Peyer's patch (tissue), 4 donors: ENCODE measurements around the gene KLRC4. TPM values are rescaled to one million over a fixed set of nuclear protein-coding genes. Genes with fewer than 3 reads are reported as not detected.
"Not testable (repeated sequence)": the region's sequence is repeated elsewhere in the genome, so short reads cannot be mapped to it uniquely, and the experiment has no call there.

Source experiments
- DNase-seq, 3 donors: peaks; one replicate each; pipeline ENCODE4 v3.0.0-alpha.2; 2017 to 2019
- H3K27ac ChIP-seq, 4 donors: fragments of 200-600 bp; sonication (generic); one replicate each; pipeline ENCODE4 v1.5.1; 2016 to 2019
- H3K27me3 ChIP-seq, 2 donors: fragments of 200-600 bp; sonication (generic); one replicate each; pipeline ENCODE4 v1.5.1; 2019
- H3K36me3 ChIP-seq, 3 donors: fragments of 200-600 bp; sonication (generic); one replicate each; pipeline ENCODE4 v1.5.1; 2016 to 2019
- H3K4me1 ChIP-seq, 4 donors: fragments of 200-600 bp; sonication (generic); one replicate each; pipeline ENCODE4 v1.5.1; 2016 to 2019
- H3K4me3 ChIP-seq, 4 donors: fragments of 200-600 bp; sonication (generic); 1 replicate in 3 of 4; 2 replicates in 1 of 4; pipeline ENCODE4 v1.5.1; 2016 to 2019; ENCODE audit warnings: mild to moderate bottlenecking in 1 of 4
- H3K9me3 ChIP-seq, 4 donors: fragments of 200-600 bp; sonication (generic); one replicate each; pipeline ENCODE4 v1.5.1; 2016 to 2019; ENCODE audit warnings: mild to moderate bottlenecking in 1 of 4
- CTCF ChIP-seq, 6 experiments: fragments of 450-650 bp in 4 of 6; fragments of 200-600 bp in 2 of 6; sonication (generic) in 1 of 6; IDR thresholded peaks; one replicate each; pipeline ENCODE4 v1.5.1; 2017 to 2019; ENCODE audit warnings: antibody characterized with exemption in 6 of 6, mild to moderate bottlenecking in 3 of 6, moderate library complexity in 1 of 6
- POLR2A ChIP-seq, 2 donors: fragments of 450-650 bp; IDR thresholded peaks; one replicate each; pipeline ENCODE4 v1.5.1; 2017; ENCODE audit warnings: antibody characterized with exemption in 2 of 2, mild to moderate bottlenecking in 2 of 2, moderate library complexity in 2 of 2
- total RNA-seq, 4 donors: library from RNA; depleted of rRNA; stranded (reverse); fragments of >200 nt; gene quantifications; one replicate each; pipeline ENCODE4 v1.1.0, GENCODE V29; 2016

The KLRC4 gene
- total RNA-seq, 4 donors from 2014 or later, result 2.1 to 5.8 (median 5.6) TPM; not detected in 1

GRCh38 chr12:10448236-10448635 lies 38.7 kb upstream of the KLRC4 start:
- no peaks in the 10 kb centered on the region for H3K9me3 ChIP-seq
- H3K4me3 ChIP-seq, result no peak overlapping the region
- no peaks in the 10 kb centered on the region for H3K36me3 ChIP-seq
- no peak overlapping the region for H3K27ac ChIP-seq
- no peaks in the 10 kb centered on the region for H3K27me3 ChIP-seq
- TF ChIP-seq POLR2A (IDR thresholded peaks at IDR 0.05) (no peak), CTCF (IDR thresholded peaks at IDR 0.05) (no peak)
- DNase-seq, result no peak
- no peaks in the 10 kb centered on the region for H3K4me1 ChIP-seq

GRCh38 chr12:10446052-10446451 lies 36.5 kb upstream of the KLRC4 start:
- not testable (repeated sequence) for H3K4me3 ChIP-seq, DNase-seq, H3K9me3 ChIP-seq, H3K36me3 ChIP-seq, H3K27me3 ChIP-seq, H3K27ac ChIP-seq, H3K4me1 ChIP-seq

- not testable (repeated sequence) for H3K27me3 ChIP-seq, DNase-seq, H3K27ac ChIP-seq, H3K36me3 ChIP-seq, H3K9me3 ChIP-seq, H3K4me1 ChIP-seq, H3K4me3 ChIP-seq
Observed at GRCh38 chr12:10441144-10441543, 31.6 kb upstream of the KLRC4 start.

GRCh38 chr12:10439608-10440274 lies 30.2 kb upstream of the KLRC4 start:
- not testable (repeated sequence) for H3K4me3 ChIP-seq, H3K9me3 ChIP-seq, H3K27me3 ChIP-seq, H3K27ac ChIP-seq, H3K4me1 ChIP-seq, H3K36me3 ChIP-seq, DNase-seq

- not testable (repeated sequence) for H3K9me3 ChIP-seq, H3K4me3 ChIP-seq, DNase-seq, H3K4me1 ChIP-seq, H3K27ac ChIP-seq, H3K27me3 ChIP-seq, H3K36me3 ChIP-seq
Observed at GRCh38 chr12:10437601-10438000, 28.0 kb upstream of the KLRC4 start.

- not testable (repeated sequence) for H3K4me3 ChIP-seq, H3K27ac ChIP-seq, H3K9me3 ChIP-seq, H3K27me3 ChIP-seq, H3K4me1 ChIP-seq, DNase-seq, H3K36me3 ChIP-seq
Observed at GRCh38 chr12:10435816-10436215, 26.3 kb upstream of the KLRC4 start, which contains the start of gene KLRC2. Gene KLRC2, minus strand, starts transcription at chr12:10436010. Its CDS starts 24 bp downstream, at chr12:10435986.

- not testable (repeated sequence) for H3K9me3 ChIP-seq, H3K27me3 ChIP-seq, H3K36me3 ChIP-seq, H3K4me1 ChIP-seq, H3K4me3 ChIP-seq, H3K27ac ChIP-seq, DNase-seq
Observed at GRCh38 chr12:10430623-10431022, 21.1 kb upstream of the KLRC4 start.

- not testable (repeated sequence) for H3K4me1 ChIP-seq, H3K27me3 ChIP-seq, H3K36me3 ChIP-seq, H3K9me3 ChIP-seq, H3K27ac ChIP-seq, H3K4me3 ChIP-seq, DNase-seq
Observed at GRCh38 chr12:10425938-10426337, 16.4 kb upstream of the KLRC4 start.

GRCh38 chr12:10424260-10424899 lies 14.8 kb upstream of the KLRC4 start:
- not testable (repeated sequence) for DNase-seq, H3K4me1 ChIP-seq, H3K27ac ChIP-seq, H3K9me3 ChIP-seq, H3K27me3 ChIP-seq, H3K4me3 ChIP-seq, H3K36me3 ChIP-seq

GRCh38 chr12:10422159-10422558 lies 12.6 kb upstream of the KLRC4 start:
- H3K9me3 ChIP-seq, H3K36me3 ChIP-seq, H3K4me3 ChIP-seq, H3K4me1 ChIP-seq, H3K27ac ChIP-seq, H3K27me3 ChIP-seq, DNase-seq: not testable (repeated sequence)

- not testable (repeated sequence) for H3K4me3 ChIP-seq, DNase-seq, H3K36me3 ChIP-seq, H3K27ac ChIP-seq, H3K4me1 ChIP-seq, H3K9me3 ChIP-seq, H3K27me3 ChIP-seq
Observed at GRCh38 chr12:10420334-10420733, 10.8 kb upstream of the KLRC4 start, which contains the start of gene KLRC3. Gene KLRC3, minus strand, starts transcription at chr12:10420595. Its CDS starts 45 bp downstream, at chr12:10420550.
